GM19035 (cell line): ENCODE data around the gene PRSS38.

Source experiments
- ATAC-seq: cut with Tn5 transposase; IDR thresholded peaks from one replicate; pipeline ENCODE4 v1.9.1; 2021; ENCODE audit not compliant: unreplicated experiment

The PRSS38 gene

GRCh38 chr1:227893949-227894721 is 78.7 kb downstream of the PRSS38 start:
- ATAC-seq, result no peak

- no peak for ATAC-seq
Observed at GRCh38 chr1:227894831-227895451, 79.5 kb downstream of the PRSS38 start.
